OCI-LY3 (cell line): ENCODE data around the gene ESM1.

Experiments
- EZH2phosphoT487 ChIP-seq: fragments of 200-600 bp; shearing (Covaris generic); IDR thresholded peaks from 2 replicates; pipeline ENCODE4 v1.6.1; 2018; ENCODE audit warnings: antibody characterized with exemption, mixed run types, low read depth
- TF ChIP-seq, protein P1 (sequence below): fragments of 200-600, 300-600 bp; sonication (generic); IDR thresholded peaks from 2 replicates; pipeline ENCODE4 v1.5.1; 2014; ENCODE audit warnings: antibody characterized with exemption, low read length, low read depth

DNA sequence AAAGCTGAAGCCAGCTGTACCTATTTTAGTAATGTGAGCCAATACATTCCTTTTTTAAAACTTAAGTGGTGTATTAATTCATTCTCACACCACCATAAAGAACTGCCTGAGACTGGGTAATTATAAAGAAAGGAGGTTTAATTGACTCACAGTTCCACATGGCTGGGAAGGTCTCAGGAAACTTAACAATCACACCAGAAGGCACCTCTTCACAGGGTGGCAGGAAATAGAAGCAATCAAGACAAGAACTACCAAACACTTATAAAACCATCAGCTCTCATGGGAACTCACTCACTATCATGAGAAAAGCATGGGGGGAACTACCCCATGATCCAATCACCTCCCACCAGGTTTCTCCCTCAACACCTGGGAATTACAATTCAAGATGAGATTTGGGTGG lies 21.0 kb downstream of the ESM1 start:
- TF ChIP-seq EZH2phosphoT487, result no peak
- TF ChIP-seq, protein P1, sequence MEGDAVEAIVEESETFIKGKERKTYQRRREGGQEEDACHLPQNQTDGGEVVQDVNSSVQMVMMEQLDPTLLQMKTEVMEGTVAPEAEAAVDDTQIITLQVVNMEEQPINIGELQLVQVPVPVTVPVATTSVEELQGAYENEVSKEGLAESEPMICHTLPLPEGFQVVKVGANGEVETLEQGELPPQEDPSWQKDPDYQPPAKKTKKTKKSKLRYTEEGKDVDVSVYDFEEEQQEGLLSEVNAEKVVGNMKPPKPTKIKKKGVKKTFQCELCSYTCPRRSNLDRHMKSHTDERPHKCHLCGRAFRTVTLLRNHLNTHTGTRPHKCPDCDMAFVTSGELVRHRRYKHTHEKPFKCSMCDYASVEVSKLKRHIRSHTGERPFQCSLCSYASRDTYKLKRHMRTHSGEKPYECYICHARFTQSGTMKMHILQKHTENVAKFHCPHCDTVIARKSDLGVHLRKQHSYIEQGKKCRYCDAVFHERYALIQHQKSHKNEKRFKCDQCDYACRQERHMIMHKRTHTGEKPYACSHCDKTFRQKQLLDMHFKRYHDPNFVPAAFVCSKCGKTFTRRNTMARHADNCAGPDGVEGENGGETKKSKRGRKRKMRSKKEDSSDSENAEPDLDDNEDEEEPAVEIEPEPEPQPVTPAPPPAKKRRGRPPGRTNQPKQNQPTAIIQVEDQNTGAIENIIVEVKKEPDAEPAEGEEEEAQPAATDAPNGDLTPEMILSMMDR, result no peak
